ENCODE results near the gene SAPCD2. TPM values are rescaled to one million over a fixed set of nuclear protein-coding genes. Genes with fewer than 3 reads are reported as not detected.

Gene SAPCD2
- total RNA-seq, 1 donor from 2014 or later, result 2.4 TPM

GRCh38 chr9:137018761-137019559, 51.4 kb downstream of the SAPCD2 start:
- DNase-seq (ENCODE audit: low spot score), result no peak

GRCh38 chr9:137017791-137018497, 52.4 kb downstream of the SAPCD2 start:
- no peak for DNase-seq (ENCODE audit: low spot score)

GRCh38 chr9:137017071-137017470, 53.3 kb downstream of the SAPCD2 start:
- DNase-seq (ENCODE audit: low spot score), result no peak

DNA sequence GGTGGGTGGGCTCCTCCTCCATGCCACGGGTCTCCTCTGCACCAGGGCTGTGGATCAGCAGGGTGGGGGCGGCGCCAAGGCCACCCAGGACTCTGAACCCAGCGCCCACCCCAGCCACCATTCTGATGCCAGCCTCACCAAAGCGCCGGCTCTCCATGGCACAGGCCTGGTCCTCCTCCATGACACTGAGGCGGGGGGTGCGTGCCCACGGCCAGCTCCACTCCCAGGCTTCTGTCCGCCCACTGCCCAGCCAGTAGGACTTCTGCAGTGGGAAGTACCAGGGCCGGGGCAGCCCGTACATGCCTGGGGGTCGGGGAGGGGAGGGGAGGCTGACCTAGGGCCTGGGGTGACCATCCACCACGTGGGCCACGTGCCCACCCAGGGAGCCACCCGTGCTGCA, 53.9 kb downstream of the SAPCD2 start:
- DNase-seq (ENCODE audit: low spot score), result no peak

GRCh38 chr9:137015976-137016375, 54.4 kb downstream of the SAPCD2 start:
- no peak for DNase-seq (ENCODE audit: low spot score)

DNA sequence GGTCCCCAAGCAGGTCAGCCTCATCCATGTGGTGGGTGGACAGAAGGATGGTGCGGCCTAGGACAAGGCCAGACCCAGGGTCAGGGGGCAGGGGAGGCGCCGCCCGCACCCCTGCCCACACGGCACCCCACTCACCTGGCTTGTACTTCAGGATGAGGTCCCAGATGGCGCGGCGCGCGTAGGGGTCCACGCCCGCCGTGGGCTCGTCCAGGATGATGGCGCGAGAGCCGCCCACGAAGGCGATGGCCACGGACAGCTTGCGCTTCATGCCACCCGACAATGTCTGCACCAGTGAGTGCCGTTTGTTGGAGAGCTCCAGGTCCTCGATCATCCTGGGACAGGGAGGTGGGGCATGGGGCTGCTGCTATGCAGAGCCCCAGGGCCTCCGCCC, 54.8 kb downstream of the SAPCD2 start:
- no peak for DNase-seq (ENCODE audit: low spot score)

GRCh38 chr9:137014776-137015539, 55.4 kb downstream of the SAPCD2 start:
- no peak for DNase-seq (ENCODE audit: low spot score)

- DNase-seq (ENCODE audit: low spot score), result no peak
Observed at GRCh38 chr9:137014166-137014565, 56.2 kb downstream of the SAPCD2 start.

DNA sequence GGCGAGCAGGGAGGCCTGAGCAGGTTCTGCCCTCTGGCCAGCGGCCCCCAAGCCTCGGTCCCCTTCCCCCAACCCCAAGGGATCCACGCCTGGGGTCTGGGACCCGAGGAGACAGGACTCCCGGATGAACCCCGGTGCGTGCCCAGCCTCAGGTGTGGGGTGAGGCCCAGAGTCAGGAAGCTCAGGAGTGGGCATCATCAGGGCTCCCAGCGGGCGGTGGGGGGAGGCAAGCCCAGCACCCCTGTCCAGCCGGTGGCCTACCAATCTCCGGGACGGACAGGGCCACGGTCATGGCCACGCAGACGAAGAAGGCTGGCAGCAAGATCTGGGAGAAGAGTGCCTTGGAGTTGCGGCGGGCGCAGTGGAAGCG, 56.8 kb downstream of the SAPCD2 start:
- DNase-seq (ENCODE audit: low spot score), result no peak

DNA sequence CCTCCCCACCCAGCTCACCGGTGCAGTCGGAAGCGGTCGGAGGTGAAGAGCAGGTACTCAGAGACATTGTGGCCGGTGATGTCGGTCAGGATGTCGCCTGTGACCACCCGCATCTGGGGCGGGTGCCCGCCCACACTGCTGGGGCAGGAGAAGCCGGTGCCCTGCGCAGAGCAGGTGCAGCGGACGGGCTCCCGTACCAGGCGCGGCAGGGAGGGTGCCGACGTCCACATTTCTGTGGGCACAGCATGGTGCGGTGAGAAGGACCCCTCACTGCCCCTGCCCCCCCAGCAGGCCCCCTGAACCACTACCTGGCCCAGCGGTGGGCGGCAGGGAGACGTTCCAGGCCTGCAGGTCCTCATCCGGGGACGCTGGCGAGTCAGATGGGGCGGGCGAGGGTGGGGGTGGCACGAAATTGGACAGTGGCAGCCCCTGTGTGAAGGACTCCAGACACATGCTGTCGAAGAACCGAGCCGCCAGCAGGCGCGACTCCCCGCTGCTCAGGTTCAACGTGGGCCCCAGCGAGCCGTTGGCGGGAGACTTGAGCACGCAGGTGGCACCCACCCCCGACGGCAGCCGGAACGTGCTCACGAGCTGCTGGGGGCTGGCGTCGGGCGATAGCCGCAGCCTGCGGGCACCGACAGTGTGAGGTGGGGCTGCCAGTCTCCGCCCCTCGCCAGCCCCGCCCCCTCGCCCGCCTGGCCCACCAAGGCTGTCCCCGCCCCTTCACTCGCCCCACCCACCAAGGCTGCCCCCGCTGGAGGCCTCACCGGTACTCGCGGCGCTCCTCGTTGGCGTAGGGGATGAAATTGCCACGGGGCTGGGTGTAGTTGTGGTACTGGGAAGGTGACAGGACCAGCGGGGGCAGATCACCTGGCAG, 57.4 kb downstream of the SAPCD2 start:
- no peak for DNase-seq (ENCODE audit: low spot score)

Other genes with a start within 250 kb of the SAPCD2 start
- gene AJM1, start 228.1 kb downstream of the SAPCD2 start, total RNA-seq, result 19.4 TPM
- 150 TPM for gene PHPT1, start 221.1 kb downstream of the SAPCD2 start, total RNA-seq
- 38.6 TPM for gene MAMDC4, start 218.2 kb downstream of the SAPCD2 start, total RNA-seq
- gene EDF1, start 204.2 kb downstream of the SAPCD2 start, total RNA-seq, result 342 TPM
- gene TRAF2, start 184.0 kb downstream of the SAPCD2 start, total RNA-seq, result 19.6 TPM
- gene FBXW5, start 125.8 kb downstream of the SAPCD2 start, total RNA-seq, result 144 TPM
- gene C8G, start 125.3 kb downstream of the SAPCD2 start, total RNA-seq, result 110 TPM
- gene LCN12, start 118.3 kb downstream of the SAPCD2 start, total RNA-seq, result 10.0 TPM
- gene PTGDS, start 93.1 kb downstream of the SAPCD2 start, total RNA-seq, result 481 TPM
- gene LCNL1, start 87.6 kb downstream of the SAPCD2 start, total RNA-seq, result 0.92 TPM
- gene PAXX, start 78.1 kb downstream of the SAPCD2 start, total RNA-seq, result 51.2 TPM
- 2.2 TPM for gene CLIC3, start 74.0 kb downstream of the SAPCD2 start, total RNA-seq
- 298 TPM for gene ABCA2, start 42.3 kb downstream of the SAPCD2 start, total RNA-seq
- gene FUT7, start 38.5 kb downstream of the SAPCD2 start, total RNA-seq, result 0.26 TPM
- 376 TPM for gene NPDC1, start 24.4 kb downstream of the SAPCD2 start, total RNA-seq
- gene ENTPD2, start 16.5 kb downstream of the SAPCD2 start, total RNA-seq, result 41.1 TPM
- gene UAP1L1, start 7.0 kb upstream of the SAPCD2 start, total RNA-seq, result 10.5 TPM
- gene MAN1B1, start 16.4 kb upstream of the SAPCD2 start, total RNA-seq, result 59.8 TPM
- gene DPP7, start 44.2 kb upstream of the SAPCD2 start, total RNA-seq, result 199 TPM
- 0.83 TPM for gene GRIN1, start 68.6 kb upstream of the SAPCD2 start, total RNA-seq
- gene LRRC26, start 99.5 kb upstream of the SAPCD2 start, total RNA-seq, result 0.43 TPM
- gene TMEM210, start 101.5 kb upstream of the SAPCD2 start, total RNA-seq, result not detected
- gene ANAPC2, start 118.0 kb upstream of the SAPCD2 start, total RNA-seq, result 64.6 TPM
- gene SSNA1, start 118.1 kb upstream of the SAPCD2 start, total RNA-seq, result 65.7 TPM
- 74.4 TPM for gene TPRN, start 130.2 kb upstream of the SAPCD2 start, total RNA-seq
- gene TMEM203, start 135.1 kb upstream of the SAPCD2 start, total RNA-seq, result 37.6 TPM
- 29.5 TPM for gene NDOR1, start 135.1 kb upstream of the SAPCD2 start, total RNA-seq
- gene RNF208, start 151.7 kb upstream of the SAPCD2 start, total RNA-seq, result 16.8 TPM
- 0.78 TPM for gene CYSRT1, start 154.6 kb upstream of the SAPCD2 start, total RNA-seq
- 0.95 TPM for gene RNF224, start 156.9 kb upstream of the SAPCD2 start, total RNA-seq
- 0.49 TPM for gene SLC34A3, start 160.3 kb upstream of the SAPCD2 start, total RNA-seq
- gene TUBB4B, start 170.7 kb upstream of the SAPCD2 start, total RNA-seq, result 296 TPM
- not detected for gene STPG3, start 180.7 kb upstream of the SAPCD2 start, total RNA-seq
- gene NELFB, start 184.8 kb upstream of the SAPCD2 start, total RNA-seq, result 61.2 TPM
- 61.6 TPM for gene TOR4A, start 207.2 kb upstream of the SAPCD2 start, total RNA-seq
- 124 TPM for gene NRARP, start 231.7 kb upstream of the SAPCD2 start, total RNA-seq

Measured in mucosa of gallbladder (tissue), 1 donor.